Measurements from ENCODE around the gene KLHDC8A.
"Not testable (repeated sequence)": the region's sequence is repeated elsewhere in the genome, so short reads cannot be mapped to it uniquely, and the experiment has no call there.

KLHDC8A gene

DNA sequence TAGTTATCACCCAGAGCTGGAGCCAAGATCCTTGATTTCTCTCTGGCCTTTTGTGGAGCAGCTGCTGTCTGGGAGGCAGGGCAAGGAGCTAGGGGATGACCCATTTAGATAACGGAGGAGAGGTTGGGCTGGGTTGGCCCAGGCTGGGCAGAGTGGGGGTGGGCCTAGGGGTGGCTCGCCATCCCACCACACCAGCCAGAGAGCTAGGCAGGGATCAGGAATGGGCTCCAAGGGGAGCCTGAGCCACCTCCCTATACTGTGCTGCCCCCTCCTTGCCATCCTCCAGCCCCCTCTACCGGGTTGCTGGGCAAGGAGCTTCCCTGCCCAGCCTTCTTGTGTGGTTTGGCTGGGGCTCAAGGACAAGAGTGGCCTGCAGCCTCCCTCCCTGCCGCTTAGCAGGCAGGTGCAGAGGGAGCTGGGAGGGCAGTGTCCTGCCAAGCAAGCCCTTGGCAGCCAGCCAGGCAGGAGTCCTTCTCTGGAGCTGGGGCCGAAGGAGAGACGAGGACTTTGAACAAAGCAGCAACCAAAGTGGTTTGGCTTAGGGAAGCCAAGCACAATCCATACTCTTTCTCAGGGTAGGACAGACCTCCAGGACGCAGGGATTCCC is 39.3 kb downstream of the KLHDC8A start:
- DNase-seq = no peak

DNA sequence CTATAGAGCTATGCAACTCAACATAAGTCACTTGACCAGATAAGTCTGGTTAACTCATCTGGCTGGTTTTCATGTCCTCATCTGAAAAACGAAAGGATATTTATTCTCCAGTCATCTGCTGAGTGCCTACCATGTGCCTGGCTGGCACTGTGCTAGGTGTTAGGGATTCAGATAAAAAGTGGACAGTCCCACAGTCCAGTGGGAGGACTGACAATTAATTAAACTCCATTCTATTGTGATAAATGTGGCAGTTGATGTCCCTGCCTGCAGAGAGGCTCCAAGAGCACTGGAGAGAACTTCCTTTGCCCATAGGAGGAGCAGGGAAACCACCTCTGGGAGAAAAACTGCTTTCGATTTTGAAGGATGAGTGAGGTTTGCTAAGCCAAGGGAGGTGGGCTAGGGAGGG is 40.6 kb downstream of the KLHDC8A start:
- no peak for DNase-seq

DNA sequence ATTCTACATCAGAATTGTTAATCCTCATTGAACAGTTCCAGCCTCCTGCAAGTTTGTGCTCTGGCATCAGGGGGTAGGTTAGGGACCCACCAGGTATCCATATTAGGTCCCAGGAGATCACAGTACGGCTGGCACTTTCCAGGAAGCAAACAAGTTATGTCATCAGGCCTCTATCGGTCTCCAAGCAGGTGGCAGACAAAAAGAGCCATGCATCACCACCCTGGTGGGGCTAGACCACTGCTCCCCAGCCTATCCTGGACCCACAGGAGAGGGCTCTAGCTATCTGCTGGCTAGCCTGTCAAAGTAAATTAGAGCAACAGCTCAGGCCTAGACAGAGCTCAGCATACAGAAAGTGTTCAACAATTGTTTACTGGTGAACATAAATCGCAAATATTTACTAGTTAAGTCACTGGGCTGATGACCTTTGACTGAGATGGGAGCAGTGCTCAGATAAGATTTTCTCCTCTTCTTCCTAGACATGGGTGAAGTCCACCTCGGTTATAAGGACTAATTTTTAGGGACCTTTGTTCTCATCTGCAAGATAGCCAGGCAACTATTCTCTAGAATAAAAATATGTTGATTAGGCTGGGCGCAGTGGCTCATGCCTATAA is 41.6 kb downstream of the KLHDC8A start:
- DNase-seq = no peak

DNA sequence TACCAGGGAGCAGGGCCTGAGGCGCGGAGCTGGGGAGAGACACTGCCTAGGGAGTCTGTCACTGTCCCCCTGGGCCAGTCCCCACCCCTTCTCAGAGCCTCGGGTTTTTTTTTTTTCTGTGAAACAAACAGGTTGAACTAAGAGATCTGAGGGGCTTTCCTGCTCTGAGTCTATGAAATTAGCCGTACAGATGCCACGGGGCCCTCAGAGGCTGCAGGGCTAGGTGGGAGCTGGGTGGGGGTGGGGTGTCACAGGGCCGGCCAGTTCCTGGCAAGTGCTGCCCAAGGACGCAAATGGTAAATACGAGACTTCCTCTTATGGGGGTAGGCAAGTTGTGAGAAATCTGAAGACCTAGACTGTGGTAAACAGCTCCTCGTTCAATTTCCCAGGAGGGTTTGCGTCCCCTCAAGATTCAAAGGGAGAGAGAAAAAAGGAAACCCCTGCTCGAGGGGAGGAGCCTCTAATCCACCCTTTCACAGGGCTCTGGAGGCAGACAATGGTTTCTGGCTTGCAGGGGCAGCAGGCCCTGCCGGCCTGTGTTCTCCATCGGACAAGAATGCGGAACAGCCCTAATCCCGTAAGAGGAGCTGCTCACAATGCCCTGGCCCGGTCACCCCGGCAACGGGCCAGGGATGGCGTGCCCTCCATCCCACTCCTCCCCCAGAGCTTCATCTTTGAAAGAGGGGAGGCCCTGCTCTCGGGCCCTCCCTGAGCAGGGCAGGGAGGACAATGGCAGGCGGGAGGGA is 43.0 kb downstream of the KLHDC8A start:
- DNase-seq = no peak

DNA sequence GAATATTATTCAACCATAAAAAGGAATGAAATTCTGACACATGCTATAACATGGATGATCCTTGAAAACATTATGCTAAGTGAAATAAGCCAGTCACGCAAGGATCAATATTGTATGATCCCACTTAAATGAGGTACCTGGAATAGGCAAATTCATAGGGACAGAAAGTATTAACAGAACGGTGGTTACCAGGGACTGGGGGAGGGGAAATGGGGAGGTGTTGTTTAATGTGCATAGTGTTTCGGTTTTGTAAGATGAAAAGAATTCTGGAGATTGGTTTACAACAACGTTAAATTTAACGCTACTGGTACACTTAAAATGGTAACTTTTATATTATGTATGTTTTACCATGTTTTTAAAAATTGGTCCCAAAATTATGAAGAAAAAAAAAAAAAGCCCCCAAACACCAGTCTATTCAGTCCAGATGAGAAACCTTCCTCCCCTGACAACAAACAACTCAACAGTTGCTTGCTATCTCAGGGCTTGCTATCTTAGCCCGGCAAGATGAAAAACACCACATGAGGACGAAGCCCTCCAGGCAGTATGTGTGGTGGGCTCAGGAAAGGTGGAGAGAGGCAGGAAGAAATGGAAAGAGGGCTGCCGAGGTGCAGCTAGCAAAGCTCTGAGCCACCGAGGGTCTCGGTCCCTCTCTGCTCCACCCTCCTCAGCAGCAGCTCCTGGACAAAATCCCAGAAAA is 43.7 kb downstream of the KLHDC8A start:
- no peak for DNase-seq

DNA sequence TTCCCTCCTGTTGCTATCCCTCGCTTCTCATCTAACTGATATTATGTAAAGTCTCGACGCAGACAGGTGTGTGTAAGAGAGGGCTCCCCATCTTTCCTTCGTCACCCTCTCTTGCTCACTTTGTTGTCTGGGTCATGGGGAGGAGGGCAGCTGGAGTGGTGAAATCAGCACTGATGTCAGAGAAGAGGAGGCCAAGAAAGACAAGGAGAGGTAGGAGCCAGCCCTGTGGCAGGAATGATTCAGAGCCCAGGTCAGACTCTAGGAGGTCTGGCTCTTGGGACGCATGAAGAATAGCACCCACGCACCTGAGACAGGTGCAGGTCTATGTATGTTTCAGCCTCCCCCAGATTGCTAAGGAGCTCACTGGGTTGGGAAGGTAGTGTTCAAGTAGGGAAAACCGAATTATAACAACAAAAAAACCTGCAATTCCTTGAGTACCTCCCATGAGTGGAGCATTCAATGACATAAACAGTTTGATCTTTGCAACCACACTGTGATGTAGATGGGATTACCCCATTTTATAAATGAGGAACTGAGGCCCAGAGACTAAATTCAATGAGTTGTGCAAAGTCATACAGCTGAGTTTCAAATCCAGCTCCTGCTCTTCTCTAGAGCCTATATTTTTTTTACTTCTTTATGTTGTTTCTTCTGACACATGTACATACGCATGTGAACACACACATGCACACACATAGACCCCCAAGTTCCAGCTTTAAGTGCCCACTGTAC is 45.6 kb downstream of the KLHDC8A start:
- no peak for DNase-seq

DNA sequence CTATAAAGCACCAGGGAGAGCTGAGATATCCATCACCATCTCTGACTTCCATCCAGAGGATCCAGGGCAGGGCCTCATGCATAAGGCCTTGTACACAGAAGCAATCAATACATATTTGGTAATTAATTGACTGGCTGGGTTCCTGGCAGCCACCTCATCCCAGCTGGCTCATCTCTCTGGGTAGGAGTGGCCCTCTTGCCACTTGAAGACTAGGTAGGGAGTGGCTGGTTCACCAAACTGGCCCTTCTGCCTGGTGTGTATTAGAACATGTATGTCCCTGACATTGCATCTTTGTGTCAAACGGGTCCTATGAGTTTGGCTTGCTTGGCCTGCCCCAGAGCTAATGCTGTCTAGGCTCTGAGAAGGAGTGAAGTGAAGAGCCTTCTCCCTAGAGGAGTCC is 47.0 kb downstream of the KLHDC8A start:
- DNase-seq = no peak

DNA sequence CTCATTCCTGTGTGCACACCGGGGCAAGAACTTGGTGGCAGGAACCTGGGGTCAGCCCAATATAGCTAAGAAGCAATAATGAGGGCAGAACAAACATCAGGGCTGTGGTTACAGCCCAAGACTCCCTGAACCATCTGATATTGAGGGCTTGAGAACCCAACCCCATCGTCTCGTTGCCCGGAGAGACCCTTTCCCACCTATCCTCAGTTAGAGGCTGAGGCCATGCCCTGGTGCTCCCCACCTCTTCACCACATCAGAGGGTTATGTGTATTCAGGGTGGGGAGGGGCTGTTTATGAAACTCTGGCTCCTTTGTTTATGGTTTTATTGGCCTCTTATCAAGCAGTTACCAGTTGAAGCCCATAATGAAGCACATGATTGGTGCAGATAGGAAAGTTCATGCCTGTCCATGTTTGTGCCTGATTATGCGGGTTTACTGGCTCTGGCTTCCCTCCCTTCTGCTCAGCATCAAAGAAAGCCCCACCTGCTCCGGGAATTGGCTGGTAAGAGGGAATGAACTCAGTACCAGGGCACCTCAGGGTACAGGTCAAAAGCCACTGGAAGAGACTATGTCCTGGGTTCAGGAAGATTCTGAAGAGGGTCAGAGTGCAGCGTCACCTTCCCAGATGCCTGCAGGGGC is 49.7 kb downstream of the KLHDC8A start:
- no peak for DNase-seq

DNA sequence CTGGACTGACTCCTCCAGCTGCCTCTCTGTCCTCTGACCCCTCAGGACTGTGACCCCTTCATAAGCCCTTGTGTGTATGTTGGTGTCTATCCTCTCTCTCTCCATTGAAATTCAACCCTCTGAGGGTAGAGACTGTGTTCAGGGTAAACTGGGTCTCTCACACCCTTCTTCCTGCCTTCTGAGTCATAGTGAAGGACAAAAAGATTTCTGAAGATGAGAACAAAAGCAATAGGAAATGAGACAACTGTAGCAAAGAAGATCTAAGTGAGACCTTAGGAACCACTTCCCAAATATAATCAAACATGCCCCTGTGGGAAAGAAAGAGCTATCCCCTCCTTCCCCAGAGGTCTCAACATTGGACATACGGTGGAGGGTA is 52.0 kb downstream of the KLHDC8A start:
- DNase-seq = no peak

DNA sequence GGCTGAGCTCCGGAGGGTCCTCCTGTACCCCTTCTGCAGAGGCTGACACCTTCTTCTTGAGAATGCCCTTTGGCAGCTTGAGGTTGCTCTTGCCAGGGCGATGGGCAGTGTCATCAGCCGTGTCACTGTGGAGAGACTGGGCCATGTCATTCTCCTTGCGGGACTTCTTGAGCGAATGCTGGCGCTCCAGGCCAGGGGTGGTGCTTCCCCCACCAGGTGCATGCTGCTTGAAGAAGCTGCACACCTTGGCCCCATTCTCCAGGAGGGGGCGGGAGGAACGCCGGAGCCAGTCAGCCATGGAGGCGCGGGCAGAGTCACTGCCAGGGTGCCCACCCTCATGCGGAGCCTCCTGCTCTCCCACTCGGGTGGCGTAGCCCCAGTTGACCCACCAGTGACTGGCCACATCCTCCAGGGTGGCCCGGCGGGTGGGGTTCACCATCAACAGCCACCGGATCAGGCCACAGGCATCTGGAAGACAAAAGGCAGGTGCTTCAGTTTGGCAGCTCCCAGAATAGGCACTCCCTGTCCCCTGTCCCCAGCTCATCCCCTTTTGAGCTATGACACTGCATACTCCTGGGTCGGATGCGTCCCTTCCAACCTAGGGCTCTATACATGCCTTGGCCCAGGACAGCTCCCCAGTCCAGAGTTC is 52.6 kb downstream of the KLHDC8A start:
- no peak for DNase-seq

DNA sequence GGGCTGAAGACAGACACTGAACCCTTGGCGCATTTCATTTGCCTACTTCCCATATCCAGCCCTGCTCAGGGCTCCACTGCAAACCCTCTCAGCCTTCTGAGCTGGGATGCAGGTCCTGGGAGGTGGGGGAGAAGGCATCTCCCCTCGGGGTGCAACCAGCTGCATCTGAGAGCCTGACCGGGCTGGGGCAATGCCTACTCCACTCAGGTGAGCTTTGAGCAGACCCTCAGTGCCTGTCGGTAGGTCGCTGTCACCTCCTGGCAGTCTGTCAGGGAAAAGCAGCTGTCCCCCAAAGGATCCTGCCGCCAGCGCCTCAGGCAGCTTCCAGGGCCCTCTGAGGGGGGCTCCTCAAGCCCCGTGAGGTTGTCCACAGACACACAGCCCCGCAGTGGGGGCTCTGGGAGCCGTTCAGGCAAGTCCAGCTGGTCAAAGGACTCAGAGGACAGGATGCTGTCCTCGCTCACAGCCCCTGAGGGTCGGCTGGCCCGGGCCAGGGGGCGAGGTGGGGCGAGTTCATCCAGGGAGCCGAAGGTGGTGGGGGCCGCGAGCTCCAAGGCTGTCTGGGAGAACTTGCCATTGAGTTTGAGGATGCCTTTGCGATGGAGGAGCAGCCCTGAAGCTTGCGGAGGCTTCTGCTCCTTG is 53.4 kb downstream of the KLHDC8A start:
- no peak for DNase-seq

DNA sequence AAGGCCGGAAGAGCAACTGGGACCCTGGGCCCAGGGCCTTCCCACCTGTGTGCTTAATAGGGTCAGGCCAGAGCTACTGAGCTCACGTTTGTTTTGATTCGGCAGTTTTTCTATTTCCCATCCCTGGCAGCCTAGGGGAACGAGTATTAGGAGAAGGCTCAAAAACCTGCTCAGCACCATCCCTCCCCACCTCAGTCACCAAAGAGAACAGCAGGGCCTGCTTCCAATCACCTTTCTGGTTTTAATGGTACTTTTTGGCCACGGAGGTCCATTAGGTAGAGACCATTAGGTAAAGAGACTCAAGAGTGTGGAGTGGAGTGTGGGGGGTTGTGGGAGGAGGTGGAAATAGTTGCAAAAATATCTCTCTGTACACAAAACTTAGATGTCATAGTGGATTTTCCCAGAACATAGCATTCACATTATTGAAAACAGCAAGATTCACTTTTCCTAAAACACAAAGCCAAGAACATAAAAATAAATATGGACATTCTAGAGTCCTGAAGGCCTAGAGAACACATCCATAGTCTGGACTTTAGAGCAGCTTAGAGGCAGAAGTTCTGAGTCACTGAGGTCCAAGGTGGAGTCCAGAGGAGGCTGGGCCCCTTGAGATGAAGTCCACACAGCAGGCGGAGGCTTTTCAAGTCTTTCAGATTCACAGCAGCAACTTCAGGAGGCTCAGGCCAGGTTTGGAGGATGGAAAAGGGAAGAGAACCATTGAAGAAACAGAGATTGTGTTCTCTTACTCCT is 54.7 kb downstream of the KLHDC8A start:
- DNase-seq = no peak

DNA sequence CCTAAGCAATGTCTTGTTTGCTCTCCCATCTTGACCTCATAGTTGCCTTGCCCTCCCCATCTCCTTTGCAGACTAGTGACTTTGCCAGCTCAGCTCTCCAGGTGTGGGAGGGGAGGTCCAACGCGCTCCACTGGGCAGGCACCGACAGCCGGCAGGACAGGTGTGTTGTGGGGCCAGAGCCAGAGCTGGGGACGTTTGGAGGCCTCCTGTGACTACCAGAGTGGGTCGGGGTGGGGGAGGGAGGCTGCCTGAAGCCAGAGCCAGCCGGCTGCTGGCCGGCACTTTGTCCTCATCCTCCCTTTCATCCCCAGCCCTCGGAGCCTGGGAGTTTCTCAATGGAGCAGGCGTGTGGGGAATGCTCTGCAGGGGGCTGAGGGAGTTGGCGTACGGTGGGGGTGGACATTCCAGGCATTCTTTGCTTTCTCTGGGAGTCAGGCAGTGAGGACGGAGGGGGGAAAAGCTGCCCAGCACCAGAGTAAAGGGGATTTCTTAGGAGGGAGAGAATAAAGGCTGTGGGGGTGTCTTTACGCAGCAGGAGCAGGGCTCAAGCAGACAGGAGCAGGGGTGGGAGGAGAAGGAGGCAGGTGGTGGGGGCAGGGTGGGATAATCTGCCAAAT is 55.4 kb downstream of the KLHDC8A start:
- DNase-seq = no peak

DNA sequence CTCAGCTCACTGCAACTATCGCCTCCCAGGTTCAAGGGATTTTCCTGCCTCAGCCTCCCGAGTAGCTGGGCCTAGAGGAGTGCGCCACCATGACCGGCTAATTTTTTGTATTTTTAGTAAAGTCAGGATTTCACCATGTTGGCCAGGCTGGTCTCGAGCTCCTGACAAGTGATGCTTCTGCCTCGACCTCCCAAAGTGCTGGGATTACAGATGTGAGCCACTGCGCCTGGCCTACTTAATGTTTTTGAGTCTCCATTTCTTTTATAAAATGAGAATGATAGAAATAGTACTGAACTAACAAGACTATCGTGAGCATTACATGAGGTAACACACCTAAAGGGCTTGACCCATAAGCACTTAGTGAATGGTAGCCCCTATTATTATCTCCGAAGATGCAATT is 56.6 kb downstream of the KLHDC8A start:
- DNase-seq = no peak

DNA sequence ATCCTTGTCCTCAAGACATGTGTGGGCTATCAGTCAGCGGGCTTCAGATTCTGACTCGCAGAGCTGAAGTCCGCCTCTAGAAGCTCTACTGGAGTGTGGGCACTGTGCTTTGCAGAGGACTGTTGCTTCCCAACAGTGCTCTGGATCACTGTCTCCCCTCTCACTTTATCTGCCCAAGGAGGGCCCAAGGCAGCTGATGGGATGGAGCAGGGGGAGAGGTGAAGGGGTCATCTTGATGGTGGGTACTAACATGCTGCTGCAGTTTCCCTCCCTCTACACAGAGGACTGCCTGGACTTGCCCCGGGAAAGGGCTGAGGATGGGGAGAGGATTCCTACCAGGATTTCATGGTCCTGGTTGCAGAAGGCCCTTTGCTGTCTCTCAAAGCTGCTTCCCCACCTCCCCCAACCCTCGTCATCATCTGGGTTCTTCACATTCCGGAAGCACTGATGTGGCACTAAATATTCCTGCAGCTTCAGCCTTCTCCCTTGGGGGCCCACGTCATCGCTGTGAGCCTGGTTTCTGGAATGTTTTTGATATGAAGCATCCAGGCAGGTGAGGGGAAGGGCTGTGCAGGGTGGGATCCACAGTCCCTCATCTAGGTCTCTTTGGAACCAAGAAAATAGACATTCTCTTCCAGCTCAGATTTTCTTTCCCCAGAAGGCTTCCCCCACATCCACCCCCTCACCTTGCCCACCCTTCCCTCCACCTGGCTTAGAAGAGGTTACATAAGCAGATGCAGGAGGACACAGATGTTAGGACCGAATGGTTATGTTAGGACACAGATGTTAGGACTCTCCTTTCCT is 58.3 kb downstream of the KLHDC8A start:
- DNase-seq = no peak

DNA sequence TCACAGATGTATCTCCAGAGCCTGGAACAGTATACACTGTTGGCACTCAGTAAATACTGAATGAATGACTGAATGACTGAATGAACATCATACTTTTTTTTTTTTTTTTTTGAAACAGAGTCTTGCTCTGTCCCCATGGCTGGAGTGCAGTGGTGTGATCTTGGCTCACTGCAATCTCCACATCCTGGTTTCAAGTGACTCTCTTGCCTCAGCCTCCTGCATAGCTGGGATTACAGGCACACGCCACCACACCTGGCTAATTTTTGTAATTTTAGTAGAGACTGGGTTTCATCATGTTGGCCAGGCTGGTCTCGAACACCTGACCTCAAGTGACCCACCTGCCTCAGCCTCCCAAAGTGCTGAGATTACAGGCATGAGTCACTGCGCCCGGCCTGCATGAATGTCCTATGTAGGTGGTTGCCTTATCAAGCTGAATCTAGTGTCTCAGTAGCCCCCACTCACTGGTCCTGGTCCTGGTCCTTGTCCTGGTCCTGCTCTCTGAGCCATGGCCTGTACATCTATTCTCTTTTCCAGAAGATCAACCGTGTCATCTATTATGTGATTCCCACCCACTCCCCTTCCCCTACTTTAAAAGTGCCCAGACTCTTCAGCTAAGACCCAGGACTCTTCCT is 59.1 kb downstream of the KLHDC8A start:
- DNase-seq = not testable (repeated sequence)

DNA sequence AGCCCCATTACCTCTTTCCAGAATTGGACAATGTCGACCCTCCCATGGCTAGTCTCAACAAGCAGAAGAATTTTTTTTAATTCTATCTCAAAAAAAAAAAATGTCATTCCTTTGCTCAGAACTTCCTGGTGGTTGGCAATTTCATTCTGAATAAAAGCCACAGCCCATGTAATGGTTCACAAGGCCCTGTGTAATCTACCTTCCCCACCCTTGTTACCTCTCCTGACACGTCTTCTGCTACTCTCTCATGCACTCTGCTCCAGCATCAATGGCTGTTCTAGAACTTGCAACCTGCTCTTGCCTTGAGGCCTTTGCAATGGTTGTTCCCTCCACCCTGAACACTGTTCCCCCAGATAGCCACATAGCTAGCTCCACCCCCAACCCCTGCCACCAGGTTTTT is 60.6 kb downstream of the KLHDC8A start:
- no peak for DNase-seq

DNA sequence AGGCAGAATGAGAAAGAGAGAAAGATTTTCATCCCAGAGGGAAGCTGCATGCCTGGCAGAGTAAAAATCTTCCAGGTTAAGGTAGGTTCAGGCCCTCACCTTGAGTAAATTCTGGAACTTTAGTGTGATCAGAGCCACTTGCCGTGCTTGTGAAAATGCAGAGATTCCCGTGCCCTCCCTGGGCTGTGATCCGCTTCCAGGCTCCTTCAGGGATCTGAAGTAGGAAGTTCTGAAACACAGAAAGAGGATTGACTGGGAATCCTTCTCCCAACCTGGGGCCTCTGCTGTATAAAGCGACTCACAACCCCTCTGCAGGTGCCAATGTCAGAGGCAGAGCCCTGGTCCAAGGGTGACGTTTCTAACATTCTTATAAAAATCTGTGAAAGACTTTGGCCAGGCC is 61.8 kb downstream of the KLHDC8A start:
- no peak for DNase-seq

Measured in activated CD4-positive, alpha-beta T cell treated with anti-CD3 and anti-CD28 coated beads, Interleukin-2, amount 50 U/mL, for 1 hour (primary cell).